ELF-1 (cell line): ENCODE data around the gene EXOSC2.
"Not testable (repeated sequence)": the region's sequence is repeated elsewhere in the genome, so short reads cannot be mapped to it uniquely, and the experiment has no call there.

ENCODE experiments used
- DNase-seq: peaks from one replicate; pipeline ENCODE4 v3.0.0-alpha.2; 2016; ENCODE audit warnings: low read depth, low spot score

Gene EXOSC2

DNA sequence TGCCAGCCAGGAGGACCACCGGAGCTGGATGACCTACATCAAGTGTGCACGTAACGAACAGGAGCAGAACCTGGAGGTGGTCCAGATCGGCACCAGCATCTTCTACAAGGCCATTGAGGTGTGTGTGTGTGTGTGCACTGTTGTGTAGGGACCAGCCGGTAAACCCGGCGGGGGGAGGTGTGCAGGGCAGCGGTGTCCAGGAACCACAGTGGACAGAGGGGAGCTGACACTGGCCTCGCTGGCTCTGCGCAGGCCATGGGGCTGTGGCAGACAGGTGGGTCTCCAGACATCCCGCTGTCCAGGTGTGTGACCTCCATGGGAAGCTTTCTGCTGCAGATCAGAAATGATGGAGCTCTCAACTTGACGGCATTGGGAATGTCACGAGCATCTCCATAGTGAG lies 25.4 kb upstream of the EXOSC2 start:
- no peak for DNase-seq

DNA sequence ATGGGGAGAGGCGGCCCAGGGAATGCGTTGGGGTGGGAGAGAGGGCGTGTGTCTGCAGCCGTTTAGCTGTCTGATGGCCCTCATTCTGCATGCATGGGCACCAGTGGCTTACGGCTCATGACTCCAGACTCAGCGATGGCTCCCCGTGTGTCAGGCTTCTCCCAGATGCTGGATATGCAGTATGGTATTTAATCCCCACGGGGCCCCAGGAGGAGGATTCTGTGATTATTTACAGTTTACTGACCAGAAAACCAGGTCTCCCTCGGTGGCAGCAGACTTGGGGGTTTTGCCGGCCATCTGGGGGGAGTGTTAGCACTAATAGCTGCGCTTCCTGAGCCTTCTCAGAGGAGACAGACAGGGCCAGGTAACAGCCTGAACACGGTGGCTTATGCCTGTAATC lies 24.9 kb upstream of the EXOSC2 start:
- DNase-seq, result no peak

DNA sequence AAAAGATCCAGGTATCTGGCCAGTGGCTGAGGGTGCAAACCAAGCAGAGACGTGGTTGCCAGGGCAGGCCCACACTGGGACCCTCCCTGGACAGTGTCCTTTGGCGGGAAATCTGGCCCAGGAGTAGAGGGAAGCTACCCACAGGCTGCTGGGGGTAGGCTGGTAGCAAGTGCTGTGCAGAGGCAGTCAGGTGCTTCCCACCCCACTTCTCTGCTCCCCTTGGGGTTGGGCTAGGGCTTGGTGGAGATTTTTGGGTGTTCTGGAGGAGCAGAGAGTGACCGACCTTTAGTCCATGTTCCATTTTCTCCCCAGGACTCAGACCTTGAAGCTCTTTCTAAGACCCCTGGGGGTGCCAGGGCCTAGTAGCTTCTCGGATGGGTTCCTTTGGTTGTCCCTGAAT lies 23.6 kb upstream of the EXOSC2 start:
- DNase-seq, result no peak

DNA sequence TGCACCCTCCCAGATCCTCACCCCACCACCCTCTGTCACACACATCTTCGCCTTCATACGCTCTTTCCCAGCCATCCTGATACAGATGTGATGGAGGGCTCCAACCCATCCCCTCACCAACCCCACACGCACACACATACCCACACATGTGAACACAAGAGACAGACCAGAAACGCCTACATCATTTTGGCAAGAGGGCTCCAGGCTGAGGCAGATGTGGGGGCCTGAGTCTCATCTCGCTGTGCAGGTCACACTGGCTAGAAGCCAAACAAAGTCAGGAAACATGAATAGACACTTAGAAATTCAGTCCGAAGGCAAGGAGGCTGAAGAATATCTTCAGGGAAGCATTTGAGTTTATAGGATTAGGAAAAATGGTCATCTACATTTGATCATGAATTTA lies 22.9 kb upstream of the EXOSC2 start:
- no peak for DNase-seq

DNA sequence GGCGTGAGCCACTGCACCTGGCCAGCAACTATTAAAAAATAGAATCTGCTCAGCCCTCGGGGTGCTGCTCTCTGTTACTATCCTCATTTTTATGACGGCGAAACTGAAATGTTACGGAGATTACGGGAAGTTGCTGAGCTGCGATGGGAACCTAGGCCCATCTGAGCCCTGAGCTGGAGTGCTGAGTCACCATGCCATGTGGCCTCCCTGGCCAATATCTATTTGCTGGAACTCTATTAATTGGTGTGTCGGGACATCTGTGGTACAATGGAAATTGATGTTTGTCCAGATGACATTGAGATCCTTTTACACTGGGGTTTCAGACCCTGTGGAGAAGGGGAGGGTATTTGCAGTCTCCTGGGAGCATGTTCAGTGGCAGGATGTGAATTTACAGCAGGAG lies 21.1 kb upstream of the EXOSC2 start:
- DNase-seq, result no peak

DNA sequence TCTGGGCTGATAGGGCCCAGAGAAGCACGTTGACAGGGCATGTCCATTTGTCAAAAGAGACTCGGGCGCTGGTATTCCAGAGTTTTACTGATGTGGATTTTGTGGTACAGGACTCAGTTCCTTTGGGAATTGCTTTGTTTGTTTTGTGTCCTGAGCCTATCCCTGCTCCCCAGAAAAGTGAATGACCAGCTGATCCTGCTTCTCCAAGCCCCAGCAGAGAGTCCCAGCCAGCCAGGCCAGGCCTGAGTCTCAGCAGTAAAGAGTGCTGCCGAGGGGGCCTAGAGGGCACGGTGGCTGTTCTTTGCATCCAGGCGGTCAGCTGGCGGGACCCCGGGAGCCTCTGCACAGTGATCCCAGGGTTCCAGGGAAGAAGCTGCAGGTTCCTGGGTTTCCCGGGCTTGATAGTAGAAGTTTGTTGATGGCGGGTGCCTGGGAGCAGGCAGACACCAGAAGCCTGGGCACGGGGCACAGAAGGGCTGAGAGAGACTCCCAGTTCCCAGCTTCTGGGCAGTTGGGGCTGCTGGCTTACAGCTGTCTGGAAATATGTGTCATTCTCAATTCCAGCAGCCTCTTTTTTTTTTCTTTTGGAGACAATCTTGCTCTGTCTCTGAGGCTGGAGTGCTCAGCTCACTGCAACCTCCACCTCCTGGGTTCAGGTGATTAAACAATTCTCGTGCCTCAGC lies 20.5 kb upstream of the EXOSC2 start:
- DNase-seq, result no peak

DNA sequence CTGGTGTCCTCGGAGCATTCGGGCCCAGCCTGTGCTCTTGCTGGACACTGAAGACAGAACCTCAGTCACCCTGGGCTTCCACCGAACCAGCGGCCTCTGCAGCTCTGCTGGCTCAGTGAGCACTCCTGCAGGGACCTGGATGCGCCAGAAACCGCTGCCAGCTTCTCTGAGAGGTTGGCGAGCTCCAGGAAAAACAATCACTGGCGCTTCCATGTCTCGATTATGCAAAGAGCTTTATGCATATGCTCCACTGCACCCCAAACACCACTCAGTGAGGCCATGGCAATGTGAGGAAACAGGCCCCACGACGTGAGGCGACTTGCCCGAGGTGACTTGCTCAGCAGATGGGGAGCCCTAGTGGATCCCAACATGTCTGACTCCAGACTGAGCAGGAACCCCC lies 18.2 kb upstream of the EXOSC2 start:
- DNase-seq, result no peak

DNA sequence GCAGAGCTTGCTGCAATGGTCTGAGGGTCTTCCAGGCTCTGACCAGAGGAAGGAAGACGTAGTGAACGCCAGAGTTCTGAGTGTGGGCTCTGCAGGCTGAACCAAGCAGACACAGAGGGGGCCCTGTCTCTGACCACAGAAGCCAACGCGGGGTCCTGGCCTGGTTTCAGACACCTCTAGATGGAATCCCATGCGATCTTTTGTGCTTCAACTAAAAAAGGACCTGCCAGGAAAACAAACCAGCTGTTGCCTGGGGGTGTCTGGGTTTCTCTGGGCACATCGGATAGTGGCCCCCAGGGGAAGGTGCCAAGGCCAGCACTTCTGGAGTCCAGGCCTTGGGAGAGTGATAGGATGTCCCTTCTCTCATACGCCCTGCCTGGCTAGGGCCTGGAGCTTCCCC lies 16.3 kb upstream of the EXOSC2 start:
- DNase-seq, result no peak

DNA sequence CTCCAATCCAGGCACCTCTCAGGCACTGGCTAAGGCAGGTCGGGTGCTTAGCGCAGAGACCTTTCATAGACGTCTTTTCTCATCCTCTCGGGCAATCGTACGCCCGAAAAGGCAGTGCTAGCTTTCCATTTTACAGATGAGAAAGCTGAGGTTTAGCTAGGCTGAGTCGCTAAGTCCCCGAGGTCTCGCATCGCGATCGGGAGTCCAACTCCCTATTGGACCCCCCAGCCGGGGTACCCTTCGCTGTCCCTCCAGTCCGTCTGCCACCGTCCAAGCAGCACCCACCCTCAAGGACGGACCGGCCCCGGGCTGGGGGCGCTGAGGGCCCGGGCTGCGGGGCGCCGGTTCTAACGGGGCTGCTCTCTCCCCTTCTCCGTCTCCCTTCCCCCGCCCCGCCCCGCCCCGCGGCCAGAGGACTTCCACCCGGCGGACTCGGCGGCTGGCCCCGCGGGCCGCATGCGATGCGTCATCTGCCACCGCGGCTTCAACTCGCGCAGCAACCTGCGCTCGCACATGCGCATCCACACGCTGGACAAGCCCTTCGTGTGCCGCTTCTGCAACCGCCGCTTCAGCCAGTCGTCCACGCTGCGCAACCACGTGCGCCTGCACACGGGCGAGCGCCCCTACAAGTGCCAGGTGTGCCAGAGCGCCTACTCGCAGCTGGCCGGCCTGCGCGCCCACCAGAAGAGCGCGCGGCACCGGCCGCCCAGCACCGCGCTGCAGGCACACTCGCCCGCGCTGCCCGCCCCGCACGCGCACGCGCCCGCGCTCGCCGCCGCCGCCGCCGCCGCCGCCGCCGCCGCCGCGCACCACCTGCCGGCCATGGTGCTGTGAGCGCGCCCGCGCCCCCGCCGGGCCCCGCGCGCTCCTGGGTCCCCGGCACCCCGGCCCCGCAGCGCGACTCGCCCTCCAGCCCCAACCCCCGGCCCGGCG lies 12.5 kb upstream of the EXOSC2 start:
- DNase-seq, result peak; percentile 79

DNA sequence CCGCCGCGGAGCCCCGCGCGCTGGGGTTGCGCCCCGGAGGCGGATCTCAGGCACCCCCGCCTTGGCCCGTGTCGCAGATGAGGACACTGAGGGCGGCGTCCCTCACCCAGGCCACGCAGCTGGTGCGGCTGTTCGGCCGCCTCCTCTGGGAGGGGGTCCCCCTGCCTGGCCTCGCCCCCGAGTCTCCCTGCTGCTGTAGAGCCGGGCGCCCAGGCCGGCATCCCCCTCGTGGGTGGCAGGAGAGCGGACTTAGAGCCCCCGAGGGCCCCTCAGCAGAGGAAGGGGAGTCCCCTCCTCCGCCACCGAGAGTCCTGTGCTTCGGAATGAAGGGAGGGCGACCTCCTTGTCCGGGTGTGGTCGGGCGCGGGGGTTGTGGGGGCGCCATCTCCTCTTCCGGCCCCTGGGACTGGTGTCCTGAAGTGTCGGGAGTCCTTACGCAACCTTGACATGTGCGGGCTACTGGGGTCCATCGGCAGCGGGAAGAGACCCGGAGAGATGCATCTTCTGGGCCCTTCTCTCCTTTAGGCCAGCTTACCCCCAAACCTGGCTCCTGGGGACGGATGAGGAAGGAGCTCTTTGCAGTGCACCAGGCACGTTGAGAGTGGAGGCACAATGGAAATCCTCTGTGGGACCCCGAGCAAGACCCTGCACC lies 11.7 kb upstream of the EXOSC2 start:
- peak; percentile 55 for DNase-seq

DNA sequence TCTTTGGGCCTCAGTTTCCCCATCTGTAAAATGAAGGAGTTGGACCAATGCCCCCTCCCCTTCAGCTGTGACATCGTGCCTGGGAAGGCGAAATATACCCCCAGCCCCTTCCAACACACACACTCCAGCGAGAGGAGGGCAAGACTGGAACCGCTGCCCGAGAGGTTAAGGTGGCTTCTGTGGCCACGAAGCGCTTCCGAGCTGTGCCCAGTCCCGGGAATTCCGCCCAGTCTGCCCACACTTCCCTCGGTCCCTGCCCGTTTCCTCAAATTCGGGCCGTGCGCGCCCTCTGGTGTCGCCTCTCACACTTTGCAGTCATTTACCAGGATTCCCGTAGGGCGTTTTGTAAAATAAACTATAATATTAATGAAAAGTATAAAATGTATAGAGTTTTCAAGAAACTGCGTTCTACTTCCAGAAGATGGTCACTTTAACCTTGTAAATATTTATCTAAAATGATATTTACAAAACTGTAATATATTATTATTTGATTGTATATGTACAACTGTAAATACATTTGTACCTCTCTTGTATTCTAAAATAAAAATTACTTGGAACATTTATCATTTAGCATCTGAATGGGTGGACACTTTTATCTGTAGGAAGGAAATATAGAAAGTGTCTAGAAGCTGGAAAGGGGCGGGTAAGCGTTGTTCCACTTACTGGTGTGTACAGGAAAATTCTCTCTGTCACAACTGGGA lies 11.0 kb upstream of the EXOSC2 start:
- peak; percentile 68 for DNase-seq

DNA sequence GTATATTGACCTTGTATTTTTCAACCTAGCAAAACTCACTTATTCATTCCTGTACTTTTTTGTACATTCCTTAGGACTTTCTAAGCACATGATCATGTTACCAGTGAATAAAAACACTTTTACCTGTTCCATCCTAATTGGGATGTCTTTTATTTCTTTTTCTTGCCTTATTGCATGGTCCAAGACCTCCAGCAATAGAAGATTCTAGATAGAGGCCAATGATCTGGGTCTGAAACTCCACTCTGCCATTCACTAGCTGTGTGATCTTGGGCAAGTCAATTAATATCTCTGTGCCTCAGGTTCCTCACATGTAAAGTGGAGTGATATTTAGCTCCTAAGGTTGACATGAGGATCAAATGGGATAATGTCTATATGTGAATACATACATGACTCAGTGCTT lies 8.5 kb upstream of the EXOSC2 start:
- DNase-seq, result no peak

DNA sequence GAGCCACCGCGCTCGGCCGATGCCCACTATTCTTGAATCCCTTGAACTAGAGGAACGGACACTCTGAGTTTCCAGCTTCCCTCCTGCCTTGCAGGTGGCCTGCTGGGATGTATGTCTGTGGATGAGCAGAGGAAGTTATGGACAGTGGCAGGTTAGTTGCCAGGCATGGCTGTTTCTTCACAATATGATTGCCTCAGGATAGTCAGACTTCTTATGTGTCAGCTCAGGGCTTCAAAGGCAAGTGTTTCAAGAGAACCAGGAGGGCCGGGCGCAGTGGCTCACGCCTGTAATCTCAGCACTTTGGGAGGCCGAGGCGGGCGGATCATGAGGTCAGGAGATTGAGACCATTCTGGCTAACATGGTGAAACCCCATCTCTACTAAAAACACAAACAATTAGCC lies 7.6 kb upstream of the EXOSC2 start:
- DNase-seq, result not testable (repeated sequence)

DNA sequence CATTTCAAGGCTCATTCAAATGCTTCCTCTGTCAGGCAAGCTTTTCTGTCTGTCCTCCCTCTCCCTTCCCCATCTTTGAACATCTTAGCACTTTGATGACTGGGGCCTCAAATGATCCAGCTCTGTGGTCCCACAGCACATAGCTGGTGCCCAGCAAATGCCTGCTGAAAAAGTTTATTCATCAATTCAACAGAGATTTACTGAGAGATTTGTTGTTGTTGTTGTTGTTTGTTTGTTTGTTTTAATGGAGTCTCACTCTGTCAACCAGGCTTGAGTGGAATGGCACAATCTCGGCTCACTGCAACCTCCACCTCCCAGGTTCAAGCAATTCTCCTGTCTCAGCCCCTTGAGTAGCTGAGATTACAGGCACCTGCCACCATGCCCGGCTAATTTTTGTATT lies 6.0 kb upstream of the EXOSC2 start:
- DNase-seq, result no peak

DNA sequence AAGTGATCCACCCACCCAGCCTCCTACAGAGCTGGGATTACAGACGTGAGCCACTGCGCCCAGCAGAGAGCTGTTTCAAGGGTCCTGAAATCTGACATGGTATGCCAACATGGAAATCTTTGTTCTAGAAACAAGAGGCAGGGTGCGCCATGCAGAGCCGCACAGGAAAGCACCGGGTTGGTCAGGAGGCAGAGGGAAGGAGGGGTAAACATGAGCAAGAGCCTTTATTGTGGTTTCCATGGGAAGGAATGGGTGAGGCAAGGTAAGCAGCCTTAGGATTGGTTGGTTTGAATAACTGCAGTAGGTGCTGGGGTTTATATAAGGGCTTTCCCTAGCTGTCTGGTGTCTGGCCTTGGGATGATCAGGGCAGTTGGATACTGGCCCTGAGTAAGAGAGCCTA lies 5.5 kb upstream of the EXOSC2 start:
- no peak for DNase-seq

DNA sequence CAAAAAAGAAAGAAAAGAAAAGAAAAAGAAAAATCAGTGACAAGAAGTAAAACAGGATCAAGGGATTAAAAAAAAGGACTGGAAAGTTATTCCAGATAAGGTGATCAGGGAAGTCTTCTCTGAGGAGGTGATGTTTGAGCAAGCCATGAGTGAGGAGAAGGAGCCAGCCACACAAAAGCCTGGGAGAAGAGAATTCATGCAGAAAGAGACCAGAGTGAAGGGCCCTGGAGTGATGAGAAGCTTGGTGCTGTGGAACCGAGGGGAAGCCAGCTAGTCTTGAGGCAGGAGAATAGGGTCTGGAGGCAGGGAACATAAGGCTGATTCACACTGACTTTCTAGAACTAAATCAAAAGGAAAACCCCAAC lies 4.0 kb upstream of the EXOSC2 start:
- DNase-seq, result no peak

DNA sequence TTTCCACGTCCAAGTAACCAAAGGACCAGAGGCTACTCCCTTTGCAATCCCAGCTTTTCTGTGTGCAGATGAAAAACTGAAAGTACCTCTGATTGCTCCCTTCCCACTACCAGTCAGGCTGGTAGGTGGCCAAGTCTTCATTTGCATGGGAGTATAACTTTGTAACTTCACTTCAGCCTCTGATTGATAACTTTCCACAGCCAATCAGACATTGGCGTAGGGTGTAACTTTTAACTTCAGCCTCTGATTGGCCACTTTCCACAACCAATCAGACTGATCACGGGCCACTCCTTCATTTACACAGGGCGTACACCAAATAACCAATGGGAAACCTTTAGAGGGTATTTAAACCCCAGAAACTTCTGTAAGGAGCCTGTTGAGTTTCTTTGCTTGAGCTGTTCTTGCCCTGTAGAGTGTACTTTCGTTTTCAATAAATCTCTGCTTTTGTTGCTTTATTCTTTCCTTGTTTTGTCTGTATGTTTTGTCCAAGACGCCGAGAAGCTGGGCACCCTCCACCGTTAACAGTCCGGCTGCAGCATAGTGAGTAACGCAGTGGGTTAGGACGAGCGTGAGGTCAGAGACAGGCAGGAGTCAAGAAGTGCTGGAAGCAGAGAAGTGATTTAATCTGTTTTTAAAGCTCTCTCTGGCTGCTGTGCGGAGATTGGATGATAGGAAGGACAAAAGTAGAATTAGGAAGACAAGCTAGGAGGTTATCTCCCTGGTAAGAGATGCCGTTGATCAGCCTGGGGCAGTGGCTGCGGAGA lies 3.5 kb upstream of the EXOSC2 start:
- peak; percentile 87 for DNase-seq

DNA sequence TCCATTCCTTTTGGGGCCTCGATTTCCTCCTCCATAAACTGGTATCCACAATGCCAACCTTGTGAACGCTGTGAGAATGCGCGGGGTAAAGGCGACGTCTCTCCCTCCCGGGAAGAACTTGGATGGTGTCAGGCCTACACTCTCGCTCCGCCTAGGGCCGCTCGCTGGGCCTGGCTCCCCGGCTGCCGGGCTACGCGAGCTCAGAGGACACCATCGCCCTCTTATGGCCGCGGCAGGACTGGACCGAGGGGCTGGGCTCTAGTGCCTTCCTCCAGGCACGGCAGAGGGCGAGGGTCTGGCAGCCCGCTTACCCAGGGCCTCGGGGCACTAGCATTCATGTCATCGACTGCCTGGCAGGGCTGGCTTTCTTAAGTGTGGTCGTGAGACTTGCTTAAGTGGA lies 1.3 kb upstream of the EXOSC2 start:
- peak; percentile 92 for DNase-seq

DNA sequence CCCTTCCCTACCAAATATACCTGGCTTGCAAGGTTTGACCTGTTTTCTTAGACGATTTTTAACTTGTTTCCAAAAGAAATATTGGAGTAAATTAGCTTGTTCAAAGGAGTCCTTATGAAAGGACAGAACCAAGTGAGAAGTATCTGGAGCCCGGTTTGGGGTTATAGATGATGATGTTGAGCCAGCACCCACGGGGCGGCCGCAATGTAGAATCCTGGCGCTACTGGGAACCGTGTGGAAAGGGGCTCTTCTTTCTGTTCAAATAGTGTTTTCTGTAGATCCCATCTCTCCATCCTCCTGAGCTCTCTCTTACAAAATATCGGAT lies 517 bp upstream of the EXOSC2 start:
- no peak for DNase-seq

DNA sequence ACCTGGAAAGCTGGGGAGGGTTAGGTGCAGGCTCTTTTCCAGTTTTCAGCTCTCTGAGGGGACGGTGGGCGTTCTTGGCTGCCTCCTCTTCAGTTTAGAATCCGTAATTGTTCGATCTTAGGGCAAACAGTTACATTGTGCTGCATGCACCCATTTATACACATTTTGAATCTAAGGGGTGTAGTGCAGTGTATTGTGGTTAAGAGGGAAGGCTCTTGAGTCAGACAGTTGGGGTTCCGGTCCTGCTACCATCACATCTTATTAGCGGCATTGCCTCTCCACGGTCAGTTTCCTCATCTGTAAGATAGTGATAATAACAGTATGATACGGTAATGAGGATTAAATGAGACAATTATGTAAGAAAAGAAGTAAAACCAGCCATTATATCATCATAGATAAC lies 625 bp downstream of the EXOSC2 start:
- DNase-seq, result no peak

DNA sequence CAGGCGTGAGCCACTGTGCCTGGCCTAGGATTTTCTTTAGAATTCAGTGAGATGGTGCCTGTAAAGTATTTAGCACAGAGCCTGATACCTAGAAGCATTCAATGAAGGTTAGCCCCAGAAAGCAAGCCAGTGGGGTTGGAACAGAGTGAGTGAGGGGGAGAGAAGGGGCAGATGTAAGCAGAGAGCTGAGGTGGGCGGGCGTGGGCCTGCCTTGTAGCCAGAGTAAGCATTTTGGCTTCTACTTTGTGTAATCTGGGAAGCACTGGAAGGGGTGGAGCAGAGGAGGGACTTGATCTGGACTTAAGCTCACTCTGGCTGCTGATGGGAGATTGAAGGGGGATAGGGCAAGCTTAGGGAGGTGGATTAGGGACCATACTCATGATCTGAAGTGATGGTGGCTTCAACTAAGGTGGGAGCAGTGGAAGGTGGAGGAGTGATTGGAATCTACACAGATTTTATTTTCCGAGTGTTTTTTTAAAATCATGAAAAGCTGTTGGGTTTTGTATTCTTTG lies 2.6 kb downstream of the EXOSC2 start:
- DNase-seq, result no peak
